GM21447 (cell line): ENCODE measurements around the gene CASP8.
"Not testable (repeated sequence)": the region's sequence is repeated elsewhere in the genome, so short reads cannot be mapped to it uniquely, and the experiment has no call there.

ENCODE experiments used
- ATAC-seq: cut with Tn5 transposase; IDR thresholded peaks from one replicate; pipeline ENCODE4 v1.9.1; 2021; ENCODE audit not compliant: unreplicated experiment

Gene CASP8

DNA sequence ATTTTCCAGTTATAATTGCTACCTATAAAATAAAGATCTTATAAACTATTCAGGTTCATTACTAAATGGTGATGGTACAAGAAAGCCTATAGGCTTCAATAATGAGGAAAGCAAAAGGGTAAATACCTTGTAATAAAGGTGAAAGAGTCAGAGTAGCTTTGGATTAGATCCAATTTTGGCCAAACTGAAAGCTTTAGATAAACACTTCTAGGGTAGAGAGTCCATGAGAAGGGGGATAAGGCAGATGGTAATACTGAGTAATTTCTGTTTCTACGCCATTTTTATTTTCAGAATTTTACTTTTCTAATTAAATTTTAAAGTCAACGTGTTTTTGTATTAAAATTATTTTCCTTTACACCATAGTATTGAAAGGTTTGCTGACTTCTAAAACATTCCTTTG lies 9.4 kb downstream of the CASP8 start:
- ATAC-seq = no peak

DNA sequence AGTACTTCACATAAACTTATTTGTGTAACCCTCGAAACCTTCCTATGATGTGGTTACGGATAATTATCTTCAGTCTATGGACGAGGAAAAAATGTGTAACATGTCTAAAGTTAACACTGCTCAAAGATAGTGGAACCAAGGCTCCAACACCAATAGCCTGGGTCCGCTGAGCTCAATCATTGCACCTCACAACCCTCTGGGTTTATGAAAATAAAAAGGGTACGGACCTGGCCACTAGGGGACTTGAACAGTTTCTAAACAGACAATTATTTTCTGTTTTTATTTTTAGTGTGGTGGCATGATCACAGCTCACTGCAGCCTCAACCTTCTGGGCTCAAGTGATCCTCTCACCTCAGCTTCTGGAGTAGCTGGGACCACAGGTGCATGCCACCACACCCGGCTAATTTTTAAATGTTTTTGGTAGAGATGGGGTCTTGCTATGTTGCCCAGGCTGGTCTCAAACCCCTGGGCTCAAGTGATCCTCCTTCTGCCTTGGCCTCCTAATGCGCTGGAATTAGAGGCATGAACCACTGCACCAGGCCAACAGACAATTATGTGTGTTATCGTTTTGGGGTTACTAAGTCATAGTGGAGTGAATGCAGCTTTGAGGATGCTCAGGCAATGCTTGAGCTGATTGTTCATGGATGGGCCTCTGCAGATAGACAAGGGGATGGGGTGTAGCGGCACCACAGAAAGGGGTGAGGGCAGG lies 10.1 kb downstream of the CASP8 start:
- no peak for ATAC-seq

DNA sequence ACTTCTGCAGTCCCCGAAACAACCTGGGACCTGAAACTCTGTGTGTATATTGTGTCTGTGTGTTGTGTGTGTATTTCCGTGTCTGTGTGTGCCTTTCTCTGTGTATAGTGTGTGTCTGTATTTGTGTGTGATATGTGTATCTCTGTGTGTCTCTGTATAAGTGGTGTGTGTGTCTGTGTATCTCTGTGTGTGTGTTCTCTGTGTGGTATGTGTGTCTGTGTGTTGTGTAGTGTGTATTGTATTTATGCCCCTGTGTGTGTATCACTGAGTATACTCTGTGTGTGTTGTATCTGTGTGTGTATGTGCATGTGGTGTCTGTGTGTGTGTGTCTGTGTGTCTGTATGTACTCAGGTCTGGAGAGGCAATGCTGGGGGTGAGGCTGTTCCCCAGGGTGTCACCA lies 11.6 kb downstream of the CASP8 start:
- no peak for ATAC-seq

DNA sequence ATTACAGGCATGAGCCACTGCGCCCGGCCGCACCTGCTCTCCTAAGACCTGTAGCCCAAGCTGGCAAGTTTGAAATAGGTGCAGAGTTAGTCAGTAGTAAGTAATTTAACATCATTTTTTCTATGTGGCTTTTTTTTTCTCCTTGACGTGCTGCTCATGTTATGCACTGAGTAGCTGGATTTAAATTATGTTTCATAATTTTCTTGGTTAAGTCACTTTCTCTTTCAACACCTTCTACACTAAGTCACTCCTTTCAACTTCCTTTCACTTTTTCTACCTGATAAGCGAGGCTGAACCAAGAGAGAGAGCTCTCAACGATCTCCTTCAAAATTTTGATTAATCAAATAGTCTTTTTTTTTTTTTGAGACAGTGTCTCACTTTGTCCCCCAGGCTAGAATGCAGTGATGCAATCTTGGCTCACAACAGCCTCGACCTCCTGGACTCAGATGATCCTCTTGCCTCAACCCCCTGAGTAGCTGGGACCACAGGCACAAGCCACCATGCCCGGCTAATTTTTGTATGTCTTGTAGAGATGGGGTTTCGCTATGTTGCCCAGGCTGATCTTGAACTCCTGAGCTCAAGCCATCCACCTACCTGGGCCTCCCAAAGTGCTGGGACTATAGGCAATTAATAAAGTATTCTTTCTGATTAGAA lies 13.1 kb downstream of the CASP8 start:
- ATAC-seq = no peak

DNA sequence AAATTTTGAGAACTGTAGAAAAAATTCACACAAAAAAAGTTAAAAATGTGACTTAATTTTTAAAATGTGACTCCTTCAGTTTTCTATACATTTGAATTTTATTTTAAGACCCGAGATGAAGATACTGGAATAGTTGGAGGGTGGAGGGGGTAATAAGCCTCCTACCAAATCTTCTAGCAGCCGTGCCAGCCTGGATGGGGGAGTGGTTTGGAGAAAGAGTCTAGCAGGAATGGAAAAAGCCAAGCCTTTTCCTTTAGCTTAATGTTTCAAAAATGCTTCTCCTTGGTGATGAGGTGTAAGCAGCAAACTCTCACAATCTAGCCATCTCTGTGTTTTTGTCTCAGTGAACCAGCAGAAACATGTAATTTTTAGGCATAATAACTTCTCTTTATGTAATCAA lies 14.7 kb downstream of the CASP8 start:
- ATAC-seq = no peak

DNA sequence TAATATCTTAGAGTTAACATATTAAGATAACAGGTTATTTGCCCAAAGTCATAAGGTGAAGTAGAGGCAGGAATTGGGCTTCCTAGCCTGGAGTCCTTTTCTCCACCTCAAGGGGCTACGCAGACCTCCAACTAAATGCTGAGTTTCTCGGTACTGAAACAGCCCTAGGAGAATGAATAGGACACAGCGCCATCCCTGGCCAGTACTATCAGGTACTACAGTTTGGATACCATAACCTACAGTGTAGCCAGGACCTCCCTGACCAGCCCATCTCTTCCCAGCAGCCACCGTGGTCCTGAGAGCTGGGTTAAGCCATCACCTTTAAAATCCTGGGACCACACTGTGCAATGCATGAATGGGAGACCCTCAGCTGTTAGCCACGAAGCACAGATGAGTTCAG lies 15.7 kb downstream of the CASP8 start:
- no peak for ATAC-seq

DNA sequence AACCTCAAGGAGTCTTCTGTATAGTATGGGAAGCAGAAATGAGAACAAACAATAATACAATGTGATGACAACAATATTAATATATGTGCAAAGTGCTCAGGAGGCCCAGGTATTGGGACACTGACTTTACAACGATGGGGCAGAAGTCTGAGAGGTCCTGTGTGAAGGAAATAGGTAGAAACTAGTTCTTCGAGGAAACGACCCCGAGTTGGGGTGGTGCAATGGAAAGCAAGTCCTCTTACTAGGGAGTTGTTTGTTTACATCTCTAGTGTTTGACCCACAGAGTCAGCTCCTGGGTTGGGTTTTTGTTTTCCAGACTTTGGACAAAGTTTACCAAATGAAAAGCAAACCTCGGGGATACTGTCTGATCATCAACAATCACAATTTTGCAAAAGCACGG lies 16.2 kb downstream of the CASP8 start:
- no peak for ATAC-seq

DNA sequence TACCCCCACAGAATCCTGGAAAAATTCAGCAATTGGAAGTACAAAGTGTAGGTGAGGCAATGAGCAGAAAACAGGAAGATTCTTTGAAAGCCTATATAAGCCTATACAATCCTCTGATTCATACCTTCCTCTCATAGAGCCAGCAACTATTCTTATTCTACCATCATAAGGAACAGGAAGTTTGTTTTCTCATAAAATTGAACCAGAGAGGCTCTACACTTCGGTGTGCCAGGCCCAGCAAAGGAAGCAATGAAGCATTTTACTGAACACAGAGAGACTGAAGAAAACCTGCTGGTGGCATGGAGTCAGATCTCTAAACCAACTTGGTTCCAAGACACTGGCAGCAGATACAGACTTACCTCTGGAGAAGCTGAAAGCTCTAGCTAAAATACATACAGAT lies 18.7 kb downstream of the CASP8 start:
- no peak for ATAC-seq

DNA sequence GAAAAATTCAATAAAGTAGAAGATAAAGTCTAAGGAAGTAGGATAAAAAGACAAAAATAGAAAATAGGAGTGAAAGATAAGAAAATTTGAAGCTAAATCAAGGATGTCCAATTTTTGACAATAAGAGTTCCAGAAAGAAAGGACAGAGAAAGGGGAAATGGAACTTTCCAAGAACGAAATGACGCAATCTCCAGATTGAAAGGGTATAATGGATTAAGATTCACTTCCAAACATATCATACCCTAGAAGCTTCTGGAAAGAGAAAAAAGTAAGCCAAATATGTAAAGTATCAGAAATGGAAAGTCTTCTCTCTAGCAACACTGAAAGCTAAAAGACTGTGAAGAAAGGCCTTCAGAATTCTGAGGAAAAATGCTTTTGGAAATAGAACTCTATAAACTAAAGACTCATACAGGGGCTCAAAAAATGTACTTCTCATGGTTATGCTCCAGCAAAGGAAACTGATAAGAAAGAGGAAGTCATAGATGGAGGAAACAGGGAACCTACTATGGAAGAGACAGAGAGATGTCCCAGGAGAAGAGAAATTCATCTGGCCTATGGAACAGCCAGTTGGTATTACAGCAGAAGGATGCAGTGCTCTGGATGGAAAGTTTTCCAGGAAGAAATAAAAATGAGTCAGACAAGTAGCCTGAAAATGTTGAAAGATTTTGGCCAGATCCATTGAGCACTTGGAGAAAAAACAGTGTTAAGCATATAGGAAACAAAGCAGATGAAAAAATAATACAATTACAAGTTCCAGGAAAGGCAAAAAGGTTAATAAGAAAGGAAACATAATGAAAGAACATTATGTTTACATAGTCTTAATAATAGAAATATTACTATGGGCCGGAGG lies 20.1 kb downstream of the CASP8 start:
- no peak for ATAC-seq

DNA sequence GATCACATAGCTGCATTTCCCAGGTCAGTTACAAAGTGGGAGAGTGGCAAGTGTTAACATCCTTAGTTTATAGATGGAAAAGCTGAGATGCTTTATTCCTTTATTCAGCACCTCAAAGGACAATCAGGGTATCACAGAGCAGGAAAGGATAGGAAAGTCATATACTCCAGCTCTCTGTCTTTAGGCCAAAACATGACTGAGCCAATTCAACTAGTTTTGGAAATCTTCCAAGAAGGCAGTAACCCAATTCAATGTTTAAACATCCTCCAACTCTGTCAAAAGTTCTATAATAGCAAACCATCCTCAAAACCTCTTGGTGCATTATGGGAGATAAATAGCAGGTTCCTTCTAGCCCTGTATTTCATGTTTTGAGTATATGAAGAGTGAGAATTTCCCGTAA lies 25.2 kb downstream of the CASP8 start:
- ATAC-seq = no peak

DNA sequence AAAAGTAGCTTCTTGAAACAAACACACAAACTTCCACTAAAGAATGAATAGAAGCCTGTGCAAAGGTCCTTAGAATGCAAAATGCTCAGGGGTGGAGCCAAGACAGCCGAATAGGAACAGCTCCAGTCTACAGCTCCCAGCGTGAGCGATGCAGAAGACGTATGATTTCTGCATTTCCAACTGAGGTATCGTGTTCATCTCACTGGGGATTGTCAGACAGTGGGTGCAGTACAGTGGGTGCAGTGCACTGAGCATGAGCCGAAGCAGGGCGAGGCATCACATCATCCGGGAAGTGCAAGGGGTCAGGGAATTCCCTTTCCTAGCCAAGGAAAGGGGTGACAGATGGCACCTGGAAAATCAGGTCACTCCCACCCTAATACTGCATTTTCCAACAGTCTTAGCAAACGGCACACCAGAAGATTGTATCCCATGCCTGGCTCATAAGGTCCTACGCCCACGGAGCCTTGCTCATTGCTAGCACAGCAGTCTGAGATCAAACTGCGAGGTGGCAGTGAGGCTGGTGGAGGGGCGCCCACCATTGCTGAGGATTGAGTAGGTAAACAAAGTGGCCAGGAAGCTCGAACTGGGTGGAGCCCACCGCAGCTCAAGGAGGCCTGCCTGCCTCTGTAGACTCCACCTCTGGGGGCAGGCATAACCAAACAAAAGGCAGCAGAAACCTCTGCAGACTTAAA lies 30.3 kb downstream of the CASP8 start:
- not testable (repeated sequence) for ATAC-seq

DNA sequence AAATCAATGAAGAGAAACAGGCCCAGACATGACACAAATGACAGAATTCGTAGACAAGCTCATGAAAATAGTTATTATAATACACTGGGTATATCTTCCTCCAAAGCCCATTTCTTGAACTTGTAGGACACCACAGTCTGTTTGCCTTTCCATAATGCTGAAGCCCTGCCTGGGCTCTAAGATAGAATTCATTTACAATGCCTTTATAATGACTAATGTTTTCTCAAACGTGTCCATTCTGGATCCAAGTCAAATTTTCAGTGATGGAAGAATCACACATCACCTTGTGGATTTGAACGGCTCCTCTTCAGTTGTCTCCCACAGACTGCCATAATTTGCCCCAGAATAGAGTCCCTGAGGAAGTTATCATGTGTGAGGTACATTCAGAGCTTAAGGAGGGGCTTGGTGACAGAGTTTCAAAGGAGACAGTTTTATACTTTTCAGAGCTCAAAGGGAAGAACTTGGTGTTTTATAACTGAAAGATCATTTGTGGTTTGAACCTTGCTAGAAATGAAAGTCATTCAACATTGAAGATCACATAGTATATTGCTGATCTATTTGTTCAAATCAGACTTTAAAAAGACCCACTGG lies 38.2 kb downstream of the CASP8 start:
- ATAC-seq = no peak

DNA sequence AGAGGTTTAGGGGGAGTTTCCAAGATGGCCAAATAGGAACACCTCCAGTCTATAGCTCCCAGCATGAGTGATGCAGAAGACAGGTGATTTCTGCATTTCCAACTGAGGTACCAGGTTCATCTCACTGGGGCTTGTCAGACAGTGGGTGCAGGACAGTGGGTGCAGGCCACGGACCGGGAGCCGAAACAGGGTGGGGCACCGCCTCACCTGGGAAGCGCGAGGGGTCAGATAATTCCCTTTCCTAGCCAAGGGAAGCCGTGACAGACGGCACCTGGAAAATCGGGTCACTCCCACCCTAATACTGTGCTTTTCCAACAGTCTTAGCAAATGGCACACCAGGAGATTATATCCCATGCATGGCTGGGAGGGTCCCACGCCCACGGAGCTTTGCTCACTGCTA lies 39.6 kb downstream of the CASP8 start:
- not testable (repeated sequence) for ATAC-seq

DNA sequence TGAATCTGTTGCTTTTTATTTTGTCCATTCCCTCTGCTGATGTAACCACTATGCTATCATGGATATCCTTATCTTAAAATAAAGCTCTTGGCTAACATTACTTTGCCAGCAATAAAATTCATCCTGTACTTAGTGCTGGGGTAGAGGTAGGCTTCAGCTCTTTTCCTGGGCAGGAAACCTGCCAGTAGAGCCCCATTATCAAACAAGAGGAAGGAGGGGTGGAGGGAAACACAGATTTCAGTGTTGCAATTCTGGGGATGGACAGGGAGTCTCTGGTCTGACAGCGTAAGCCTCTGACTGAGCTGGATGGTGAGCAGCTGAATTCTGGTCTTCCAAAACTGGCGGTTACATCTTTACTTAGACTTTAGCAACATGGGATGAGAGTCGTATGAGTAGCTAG lies 47.5 kb downstream of the CASP8 start:
- ATAC-seq = no peak

DNA sequence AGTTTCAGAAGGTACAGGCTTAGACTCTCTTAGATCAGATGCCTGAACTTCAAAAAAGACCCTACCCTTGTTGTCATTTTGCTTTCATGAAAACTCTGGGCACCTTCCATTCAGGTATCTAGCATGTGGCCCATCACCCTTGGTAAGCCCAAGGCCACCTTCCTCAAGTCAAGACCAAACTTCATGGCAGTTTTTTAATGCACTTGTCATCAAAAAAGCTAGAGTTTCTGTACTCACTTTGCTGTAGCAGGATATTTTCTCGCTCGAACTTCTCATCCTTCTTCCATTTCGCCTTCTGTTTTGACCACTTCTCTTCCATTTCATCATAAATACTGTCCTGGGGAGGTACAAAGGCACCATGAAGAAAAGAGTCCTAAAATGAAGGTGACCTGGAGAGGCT lies 48.6 kb downstream of the CASP8 start:
- ATAC-seq = no peak

DNA sequence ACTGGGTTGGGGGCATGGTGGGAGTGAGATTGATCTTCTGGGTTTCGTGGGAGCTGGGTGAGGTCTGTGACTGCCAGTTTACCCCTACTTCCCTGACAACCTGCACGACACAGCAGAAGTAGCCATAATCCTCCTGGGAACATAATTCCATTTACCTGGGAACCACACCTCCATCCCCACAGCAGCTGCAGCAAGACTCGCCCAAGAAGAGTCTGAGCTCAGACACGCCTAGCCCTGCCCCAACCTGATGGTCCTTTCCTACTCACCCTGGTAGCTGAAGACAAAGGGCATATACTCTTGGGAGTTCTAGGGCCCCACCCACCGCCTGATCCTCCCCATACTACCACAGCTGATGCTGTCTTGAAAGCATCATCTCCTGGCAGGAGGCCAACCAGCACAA lies 53.0 kb downstream of the CASP8 start:
- ATAC-seq = no peak

DNA sequence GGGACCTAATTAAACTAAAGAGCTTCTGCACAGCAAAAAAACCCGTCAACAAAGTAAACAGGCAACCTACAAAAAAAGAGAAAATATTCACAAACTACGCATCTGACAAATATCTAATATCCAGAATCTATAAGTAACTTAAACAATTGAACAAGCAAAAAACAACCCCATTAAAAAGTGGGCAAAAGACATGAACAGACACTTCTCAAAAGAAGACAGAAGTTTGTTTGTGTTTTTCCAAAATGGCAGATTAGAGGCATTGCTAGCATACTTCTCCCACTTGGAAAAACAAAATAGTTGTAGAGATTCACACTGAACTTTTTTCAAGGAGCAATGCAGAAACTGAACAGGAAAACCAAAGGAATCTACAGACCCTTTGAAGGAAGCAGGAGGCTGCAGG lies 59.2 kb downstream of the CASP8 start:
- ATAC-seq = no peak

DNA sequence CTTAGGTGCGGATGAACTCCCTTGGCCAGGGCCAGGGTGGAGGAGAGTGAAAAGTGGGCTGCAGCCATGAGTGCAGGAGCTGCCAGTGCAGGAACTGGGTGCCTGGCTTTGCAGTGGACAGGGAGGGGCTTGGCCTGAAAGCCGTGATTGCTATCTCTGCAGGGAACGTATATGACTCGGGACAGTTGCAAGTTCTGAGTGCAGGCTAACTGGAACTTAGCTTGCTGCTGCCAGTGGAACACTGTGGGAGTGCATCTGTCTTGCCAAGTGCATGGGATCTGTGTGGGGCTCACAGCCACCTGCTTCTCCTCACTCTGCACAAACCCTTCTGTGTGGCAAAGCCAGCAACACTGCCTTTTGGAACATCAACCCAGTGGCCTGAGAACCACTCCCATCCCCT lies 59.9 kb downstream of the CASP8 start:
- no peak for ATAC-seq

DNA sequence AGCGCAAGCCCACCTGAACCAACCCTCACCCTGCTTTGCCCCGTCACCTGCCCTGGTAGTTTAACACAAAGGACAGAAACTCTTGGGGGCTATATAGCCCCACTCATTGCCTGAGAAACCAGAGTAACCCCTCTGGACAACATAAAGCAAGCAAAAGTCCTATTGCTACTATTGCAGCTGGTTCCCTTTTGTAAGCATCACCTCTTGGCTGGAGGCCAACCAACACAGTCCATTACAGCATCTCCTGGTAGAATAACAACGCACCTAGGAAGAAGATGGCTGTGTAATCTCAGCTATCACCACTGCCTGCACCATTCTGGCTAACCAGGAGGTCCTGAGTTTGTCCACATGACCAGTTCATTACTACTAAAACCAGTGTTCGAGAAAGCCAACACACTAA lies 60.4 kb downstream of the CASP8 start:
- ATAC-seq = no peak

DNA sequence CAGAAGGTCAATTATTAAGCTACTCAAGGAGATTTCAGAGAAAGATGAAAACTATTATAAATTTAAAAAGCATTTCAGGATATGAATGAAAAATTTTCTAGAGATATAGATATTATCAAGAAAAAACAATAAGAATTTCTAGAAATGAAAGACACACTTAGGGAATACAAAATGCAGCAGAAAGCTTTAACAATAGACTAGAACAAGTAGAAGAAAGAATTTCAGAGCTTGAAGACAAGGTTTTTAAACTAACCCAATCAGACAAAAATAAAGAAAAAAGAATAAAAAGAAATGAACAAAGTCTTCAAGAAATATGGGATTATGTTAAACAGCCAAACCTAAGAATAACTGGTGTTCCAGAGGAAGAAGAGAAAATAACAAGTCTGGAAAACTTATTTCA lies 62.4 kb downstream of the CASP8 start:
- no peak for ATAC-seq

DNA sequence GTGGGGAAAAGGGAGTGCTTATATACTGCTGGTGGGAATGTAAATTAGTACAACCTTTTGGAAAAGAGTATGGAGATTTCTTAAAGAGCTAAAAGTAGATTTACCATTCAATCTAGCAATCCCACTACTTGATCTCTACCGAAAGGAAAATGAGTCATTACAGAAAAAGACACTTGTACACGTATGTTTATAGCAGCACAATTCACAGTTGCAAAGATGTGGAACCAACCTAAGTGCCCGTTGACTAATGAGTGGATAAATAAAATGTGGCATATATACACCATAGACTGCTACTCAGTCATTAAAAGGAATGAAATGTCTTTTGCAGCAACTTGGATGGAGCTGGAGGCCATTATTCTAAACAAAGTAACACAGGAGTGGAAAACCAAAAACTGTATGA lies 67.3 kb downstream of the CASP8 start:
- no peak for ATAC-seq
